Measurements from ENCODE around the gene TOPBP1. TPM values are rescaled to one million over a fixed set of nuclear protein-coding genes. Genes with fewer than 3 reads are reported as not detected.

The TOPBP1 gene
- total and polyA plus RNA-seq, 9 of the 15 experiments (the other 6 are each of a cell fraction or from before 2014, with no cell fraction given), result 16.6 to 77.6 (median 58.2) TPM

DNA sequence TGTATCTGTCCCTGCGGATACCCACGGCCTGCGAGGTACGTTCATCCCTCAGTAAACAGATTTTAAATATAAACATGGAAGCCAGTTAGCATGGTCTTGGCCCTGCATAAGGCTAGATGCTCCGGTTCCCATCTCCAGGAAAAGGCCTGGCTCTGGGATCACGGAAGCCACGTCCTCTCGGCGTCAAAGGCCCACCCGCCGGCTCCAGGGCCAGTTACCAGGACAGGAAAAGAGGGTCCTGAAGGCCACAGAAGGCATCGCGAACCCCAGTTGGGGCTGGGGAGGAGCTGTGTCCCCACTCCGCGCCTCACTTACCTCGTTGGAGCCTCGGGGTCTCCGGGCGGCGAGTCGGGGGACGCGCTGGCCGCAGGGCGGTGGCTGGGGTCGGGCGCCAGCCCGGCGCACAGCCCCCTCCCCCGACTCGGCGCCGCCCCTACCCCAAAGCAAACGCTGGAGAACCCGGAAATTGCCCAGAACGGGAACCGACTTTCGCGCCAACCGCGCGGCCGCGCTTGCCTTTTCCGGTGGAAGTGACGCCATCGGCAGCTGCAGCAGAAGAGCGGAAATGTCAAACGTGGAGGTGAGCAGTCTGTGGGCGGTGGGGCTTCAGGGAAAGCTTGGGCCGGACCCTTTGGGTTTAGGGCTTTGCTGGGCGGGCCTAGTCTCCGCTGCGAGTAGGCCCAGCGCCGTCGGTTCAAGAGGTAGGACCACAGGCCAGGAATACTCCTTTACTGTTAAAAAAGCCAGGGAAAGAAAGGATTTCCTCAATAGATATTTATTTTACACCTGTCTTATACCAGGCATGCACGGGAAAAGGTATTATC lies at the start of gene TOPBP1 (continued):
- TF ChIP-seq BRCA1 (IDR thresholded peaks at IDR 0.05) (no peak), BRCA1 (CRISPR knock-in tag; IDR thresholded peaks at IDR 0.05) (no peak), POLR2A (conservative IDR thresholded peaks at IDR 0.05) (peak; percentile 78), KLF16 (IDR thresholded peaks at IDR 0.05) (no peak), RBFOX2 (IDR thresholded peaks at IDR 0.05; ENCODE audit: low read depth, low read length) (peak; percentile 92), DNMT1 (IDR thresholded peaks at IDR 0.05) (no peak), HCFC1 (IDR thresholded peaks at IDR 0.05; ENCODE audit: low read depth, low read length) (peak; percentile 57; the same call in 1 of the 2 replicates), SREBF2 (CRISPR knock-in tag; IDR thresholded peaks at IDR 0.05) (no peak), TCF7 (IDR thresholded peaks at IDR 0.05; ENCODE audit: borderline replicate concordance) (no peak), TEAD1 (CRISPR knock-in tag; IDR thresholded peaks at IDR 0.05) (peak in 1 of 2 experiments; percentile 41; a peak in 1 of 4 replicates), FOXK2 (conservative IDR thresholded peaks at IDR 0.05 in 1 of 2, IDR thresholded peaks at IDR 0.05 in 1 of 2; ENCODE audit: low read depth in 2 of 2) (0 out of 4 replicates have a peak, but pooled peaks of 1 of the 2 experiments have one; percentile 20)
- TF ChIP-seq, protein P1, sequence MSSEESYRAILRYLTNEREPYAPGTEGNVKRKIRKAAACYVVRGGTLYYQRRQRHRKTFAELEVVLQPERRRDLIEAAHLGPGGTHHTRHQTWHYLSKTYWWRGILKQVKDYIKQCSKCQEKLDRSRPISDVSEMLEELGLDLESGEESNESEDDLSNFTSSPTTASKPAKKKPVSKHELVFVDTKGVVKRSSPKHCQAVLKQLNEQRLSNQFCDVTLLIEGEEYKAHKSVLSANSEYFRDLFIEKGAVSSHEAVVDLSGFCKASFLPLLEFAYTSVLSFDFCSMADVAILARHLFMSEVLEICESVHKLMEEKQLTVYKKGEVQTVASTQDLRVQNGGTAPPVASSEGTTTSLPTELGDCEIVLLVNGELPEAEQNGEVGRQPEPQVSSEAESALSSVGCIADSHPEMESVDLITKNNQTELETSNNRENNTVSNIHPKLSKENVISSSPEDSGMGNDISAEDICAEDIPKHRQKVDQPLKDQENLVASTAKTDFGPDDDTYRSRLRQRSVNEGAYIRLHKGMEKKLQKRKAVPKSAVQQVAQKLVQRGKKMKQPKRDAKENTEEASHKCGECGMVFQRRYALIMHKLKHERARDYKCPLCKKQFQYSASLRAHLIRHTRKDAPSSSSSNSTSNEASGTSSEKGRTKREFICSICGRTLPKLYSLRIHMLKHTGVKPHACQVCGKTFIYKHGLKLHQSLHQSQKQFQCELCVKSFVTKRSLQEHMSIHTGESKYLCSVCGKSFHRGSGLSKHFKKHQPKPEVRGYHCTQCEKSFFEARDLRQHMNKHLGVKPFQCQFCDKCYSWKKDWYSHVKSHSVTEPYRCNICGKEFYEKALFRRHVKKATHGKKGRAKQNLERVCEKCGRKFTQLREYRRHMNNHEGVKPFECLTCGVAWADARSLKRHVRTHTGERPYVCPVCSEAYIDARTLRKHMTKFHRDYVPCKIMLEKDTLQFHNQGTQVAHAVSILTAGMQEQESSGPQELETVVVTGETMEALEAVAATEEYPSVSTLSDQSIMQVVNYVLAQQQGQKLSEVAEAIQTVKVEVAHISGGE (CRISPR knock-in tag; IDR thresholded peaks at IDR 0.05), result peak in 1 of 3 experiments; percentile 76; a peak in 2 of 6 replicates
- TF ChIP-seq, protein P2, sequence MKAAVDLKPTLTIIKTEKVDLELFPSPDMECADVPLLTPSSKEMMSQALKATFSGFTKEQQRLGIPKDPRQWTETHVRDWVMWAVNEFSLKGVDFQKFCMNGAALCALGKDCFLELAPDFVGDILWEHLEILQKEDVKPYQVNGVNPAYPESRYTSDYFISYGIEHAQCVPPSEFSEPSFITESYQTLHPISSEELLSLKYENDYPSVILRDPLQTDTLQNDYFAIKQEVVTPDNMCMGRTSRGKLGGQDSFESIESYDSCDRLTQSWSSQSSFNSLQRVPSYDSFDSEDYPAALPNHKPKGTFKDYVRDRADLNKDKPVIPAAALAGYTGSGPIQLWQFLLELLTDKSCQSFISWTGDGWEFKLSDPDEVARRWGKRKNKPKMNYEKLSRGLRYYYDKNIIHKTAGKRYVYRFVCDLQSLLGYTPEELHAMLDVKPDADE (conservative IDR thresholded peaks at IDR 0.05; ENCODE audit: control insufficient read depth, low read depth, low read length), result 0 out of 2 replicates have a peak, but pooled peaks have one; percentile 33
- TF ChIP-seq, protein P3, sequence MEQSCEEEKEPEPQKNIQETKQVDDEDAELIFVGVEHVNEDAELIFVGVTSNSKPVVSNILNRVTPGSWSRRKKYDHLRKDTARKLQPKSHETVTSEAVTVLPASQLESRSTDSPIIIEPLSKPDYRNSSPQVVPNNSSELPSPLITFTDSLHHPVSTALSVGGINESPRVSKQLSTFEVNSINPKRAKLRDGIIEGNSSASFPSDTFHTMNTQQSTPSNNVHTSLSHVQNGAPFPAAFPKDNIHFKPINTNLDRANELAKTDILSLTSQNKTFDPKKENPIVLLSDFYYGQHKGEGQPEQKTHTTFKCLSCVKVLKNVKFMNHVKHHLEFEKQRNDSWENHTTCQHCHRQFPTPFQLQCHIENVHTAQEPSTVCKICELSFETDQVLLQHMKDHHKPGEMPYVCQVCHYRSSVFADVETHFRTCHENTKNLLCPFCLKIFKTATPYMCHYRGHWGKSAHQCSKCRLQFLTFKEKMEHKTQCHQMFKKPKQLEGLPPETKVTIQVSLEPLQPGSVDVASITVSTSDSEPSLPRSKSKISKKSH (CRISPR knock-in tag; IDR thresholded peaks at IDR 0.05), result no peak
- TF ChIP-seq, protein P4, sequence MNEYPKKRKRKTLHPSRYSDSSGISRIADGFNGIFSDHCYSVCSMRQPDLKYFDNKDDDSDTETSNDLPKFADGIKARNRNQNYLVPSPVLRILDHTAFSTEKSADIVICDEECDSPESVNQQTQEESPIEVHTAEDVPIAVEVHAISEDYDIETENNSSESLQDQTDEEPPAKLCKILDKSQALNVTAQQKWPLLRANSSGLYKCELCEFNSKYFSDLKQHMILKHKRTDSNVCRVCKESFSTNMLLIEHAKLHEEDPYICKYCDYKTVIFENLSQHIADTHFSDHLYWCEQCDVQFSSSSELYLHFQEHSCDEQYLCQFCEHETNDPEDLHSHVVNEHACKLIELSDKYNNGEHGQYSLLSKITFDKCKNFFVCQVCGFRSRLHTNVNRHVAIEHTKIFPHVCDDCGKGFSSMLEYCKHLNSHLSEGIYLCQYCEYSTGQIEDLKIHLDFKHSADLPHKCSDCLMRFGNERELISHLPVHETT (CRISPR knock-in tag; conservative IDR thresholded peaks at IDR 0.05 in 1 of 2, IDR thresholded peaks at IDR 0.05 in 1 of 2), result 0 out of 4 replicates have a peak, but pooled peaks of 1 of the 2 experiments have one; percentile 30
